Brain pericyte (primary cell): ENCODE data around the gene CD86.

Experiments
- DNase-seq: peaks from one replicate; pipeline ENCODE4 v3.0.0-alpha.2; 2012; ENCODE audit warnings: low read depth, low spot score

Gene CD86

GRCh38 chr3:122092460-122093165 lies 37.5 kb downstream of the CD86 start:
- DNase-seq: no peak

GRCh38 chr3:122094125-122094524 lies 39.0 kb downstream of the CD86 start:
- DNase-seq: no peak

GRCh38 chr3:122094693-122095092 lies 39.5 kb downstream of the CD86 start:
- no peak for DNase-seq

DNA sequence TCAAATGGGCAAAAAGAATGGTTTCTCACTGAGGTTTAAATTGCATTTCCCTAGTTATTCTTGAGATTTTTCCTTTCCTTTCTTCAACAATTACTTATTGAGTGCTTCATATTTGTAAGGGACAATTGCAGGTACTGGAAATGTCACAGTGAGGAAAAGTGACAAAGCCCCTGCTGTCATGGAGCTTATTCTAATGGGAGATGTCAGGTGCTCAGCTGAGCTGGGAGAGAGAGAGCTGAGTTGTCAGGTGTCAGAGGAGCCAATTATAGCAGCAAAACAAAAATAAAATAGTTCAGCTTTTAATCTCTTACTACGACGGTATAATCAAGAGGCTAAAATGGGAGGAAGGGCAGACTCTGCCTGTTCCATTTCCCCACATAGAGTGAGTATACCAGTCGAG lies 42.0 kb downstream of the CD86 start:
- no peak for DNase-seq

GRCh38 chr3:122098611-122099010 lies 43.4 kb downstream of the CD86 start:
- DNase-seq: no peak

- no peak for DNase-seq
Measured at GRCh38 chr3:122099255-122099654, 44.1 kb downstream of the CD86 start.

GRCh38 chr3:122100083-122100482 lies 44.9 kb downstream of the CD86 start:
- no peak for DNase-seq

GRCh38 chr3:122100591-122101463 lies 45.7 kb downstream of the CD86 start:
- no peak for DNase-seq

DNA sequence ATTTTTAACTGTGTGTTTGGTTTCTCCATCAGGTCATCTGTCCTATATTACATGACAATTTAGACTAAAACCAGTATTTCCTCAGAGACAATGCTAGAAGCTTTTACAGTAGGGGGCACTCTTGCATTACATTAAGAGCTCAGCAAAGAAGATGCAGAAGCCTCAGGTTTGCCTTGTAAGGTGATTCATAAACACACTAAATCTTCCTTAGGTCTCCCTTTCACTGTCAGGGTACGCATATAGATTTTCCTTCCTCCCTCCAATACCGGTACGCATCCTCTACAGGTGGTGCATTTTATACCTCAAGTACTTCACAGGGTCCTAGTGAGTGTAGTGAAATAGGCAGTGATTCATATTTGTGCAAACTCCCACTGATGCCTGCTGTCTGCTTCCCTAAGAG lies 46.5 kb downstream of the CD86 start:
- no peak for DNase-seq

DNA sequence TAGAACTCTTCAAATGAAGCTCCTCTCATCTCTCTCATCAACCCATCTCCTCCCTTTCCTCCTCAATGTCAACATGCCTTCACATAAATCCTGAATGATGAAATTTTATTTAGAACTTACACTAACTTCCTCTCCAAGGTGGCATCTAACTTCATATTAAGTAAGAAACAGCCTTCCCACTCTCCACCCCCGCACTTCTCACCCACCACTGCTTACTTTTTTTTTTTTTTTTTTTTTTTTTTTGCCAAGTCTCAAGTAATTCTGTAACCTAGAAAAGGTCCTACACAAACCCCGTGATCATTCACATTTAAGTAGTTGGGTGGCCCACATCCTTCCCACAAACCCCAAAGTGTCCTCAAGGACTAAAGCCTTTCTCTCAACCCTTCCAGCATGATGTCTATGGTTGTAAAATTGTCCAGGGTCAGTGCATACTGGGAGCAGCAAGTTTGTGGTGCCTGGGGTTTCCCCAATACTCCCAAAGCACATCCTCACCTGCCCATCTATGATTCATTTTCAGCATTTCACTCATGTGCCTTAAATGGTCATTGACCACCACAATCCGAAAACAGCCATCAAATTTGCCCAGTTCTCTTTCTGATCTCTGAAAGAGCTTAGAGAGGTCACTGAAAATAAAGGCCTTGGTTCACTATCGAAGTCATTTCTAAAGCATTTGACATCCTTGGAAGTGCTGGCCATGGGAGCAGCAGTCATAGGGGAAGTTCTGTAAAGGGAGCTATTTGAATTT lies 47.2 kb downstream of the CD86 start:
- no peak for DNase-seq

DNA sequence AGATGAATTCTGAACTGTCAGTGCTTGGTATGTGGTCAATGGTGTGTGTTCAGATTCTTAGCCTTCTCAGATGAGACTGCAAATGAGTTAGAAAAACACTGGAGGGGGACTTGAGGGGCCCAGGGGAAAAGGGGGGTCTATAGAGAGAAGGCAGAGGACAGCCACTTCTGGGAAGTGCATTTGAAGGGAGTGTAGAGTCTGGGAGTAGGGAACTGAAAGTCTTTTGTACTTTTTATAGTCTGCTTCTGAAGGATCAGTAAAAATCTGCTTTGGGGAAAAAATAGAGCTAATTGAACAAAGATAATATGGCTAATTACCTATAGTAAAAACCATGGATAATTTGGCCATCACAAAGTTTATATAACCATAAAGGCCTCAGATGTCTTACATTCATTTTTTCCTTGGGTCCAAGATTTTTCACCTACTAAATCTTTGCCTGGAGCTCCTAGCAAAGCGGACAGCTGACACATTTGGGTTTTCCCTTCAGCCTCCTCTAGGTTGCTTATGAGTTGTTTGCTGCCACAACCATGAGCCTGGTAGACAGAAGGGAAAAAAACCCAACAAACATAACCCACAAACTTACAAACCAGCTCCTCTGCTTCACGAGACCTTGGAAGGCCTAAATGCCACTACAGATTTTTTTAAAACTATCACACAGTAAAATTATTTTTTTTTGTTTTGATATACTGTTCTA lies 48.8 kb downstream of the CD86 start:
- DNase-seq: no peak

DNA sequence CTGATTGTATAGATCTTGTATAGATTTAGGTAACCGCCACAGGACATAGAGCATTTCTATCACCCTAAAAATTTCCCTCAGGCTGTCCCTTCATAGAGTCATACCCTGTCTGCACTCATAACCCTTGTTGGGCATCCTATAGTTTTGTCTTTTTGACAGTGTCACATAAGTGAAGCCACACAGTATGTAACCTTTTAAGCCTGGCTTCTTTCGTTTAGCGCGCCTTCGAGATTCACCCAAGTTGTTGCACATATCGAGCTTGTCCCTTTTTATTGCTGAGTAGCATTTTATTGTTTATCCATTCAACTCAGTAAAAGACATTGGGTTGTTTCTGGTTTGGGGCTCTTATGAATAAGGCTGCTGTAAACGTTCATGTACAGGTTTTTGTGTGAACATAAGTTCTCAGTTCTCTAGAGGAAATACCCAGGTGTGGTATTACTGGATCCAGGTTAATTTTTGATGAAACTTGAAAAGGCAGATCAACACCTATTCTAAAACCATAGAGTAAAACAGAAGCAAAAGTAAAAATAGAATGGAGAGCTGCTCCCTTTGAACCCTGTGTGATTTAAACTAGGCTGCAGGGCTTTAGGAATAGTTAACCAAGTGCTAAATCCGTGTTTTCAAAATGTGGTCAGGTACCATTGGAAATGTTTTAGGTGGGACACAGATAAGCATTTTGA lies 49.5 kb downstream of the CD86 start:
- no peak for DNase-seq

DNA sequence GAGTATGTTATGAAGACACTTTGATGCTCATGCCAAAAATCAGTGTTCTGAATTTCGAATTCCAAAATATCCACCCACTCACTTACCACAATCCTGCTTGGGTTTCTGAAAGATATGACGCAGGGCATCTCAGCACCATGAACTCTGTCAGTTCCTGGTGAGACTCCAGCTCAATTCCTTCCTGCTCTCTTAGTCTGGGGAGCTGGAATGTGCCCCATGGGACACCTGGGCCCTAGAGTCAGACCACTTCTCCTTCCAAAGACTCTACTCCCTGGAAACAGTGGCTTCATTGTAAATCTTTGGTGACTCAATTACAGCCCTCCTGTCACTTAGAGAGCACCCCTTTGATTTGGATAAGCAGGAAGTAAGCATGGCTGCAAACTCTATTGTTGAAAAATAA lies 50.5 kb downstream of the CD86 start:
- DNase-seq: no peak

DNA sequence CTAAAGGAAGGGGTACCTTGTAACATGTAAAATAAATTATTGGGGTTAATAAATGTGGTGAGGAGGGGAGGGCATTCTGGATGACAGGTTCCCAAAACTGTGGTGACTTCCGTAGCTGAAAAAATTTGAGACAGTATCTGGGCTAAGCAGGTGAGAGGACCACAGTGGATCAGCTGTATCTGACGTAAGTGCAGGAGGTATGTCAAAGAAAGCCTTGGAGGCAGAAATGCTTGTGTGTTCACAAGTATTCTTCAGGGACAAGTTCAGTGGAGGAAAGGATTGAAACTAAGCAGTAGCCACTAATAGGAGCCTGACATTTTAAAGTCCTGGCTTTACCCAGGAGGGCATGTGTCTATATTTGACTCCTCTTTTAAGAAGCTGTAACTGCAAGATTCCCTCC lies 52.0 kb downstream of the CD86 start:
- no peak for DNase-seq

- no peak for DNase-seq
Measured at GRCh38 chr3:122111974-122112373, 56.8 kb downstream of the CD86 start.

GRCh38 chr3:122112754-122113153 lies 57.6 kb downstream of the CD86 start:
- no peak for DNase-seq

GRCh38 chr3:122123850-122124249 lies 68.7 kb downstream of the CD86 start:
- DNase-seq: no peak

GRCh38 chr3:122132949-122133540 lies 77.9 kb downstream of the CD86 start:
- DNase-seq: no peak

GRCh38 chr3:122146466-122146865 lies 91.3 kb downstream of the CD86 start:
- no peak for DNase-seq

GRCh38 chr3:122148941-122149627 lies 93.9 kb downstream of the CD86 start:
- no peak for DNase-seq
